H9 (cell line): Measurements from ENCODE around the gene STARD10. TPM values are rescaled to one million over a fixed set of nuclear protein-coding genes. Genes with fewer than 3 reads are reported as not detected.
A peak's percentile ranks its signal among the peaks of the same experiment; 100 is the strongest.

Source experiments
- DNase-seq: peaks from one replicate; pipeline ENCODE4 v3.0.0-alpha.2; 2017
- H2AFZ ChIP-seq: one replicate; pipeline ENCODE4 v1.6.1; 2013; ENCODE audit warnings: mild to moderate bottlenecking, low read length, control low read depth, moderate library complexity
- H2AK5ac ChIP-seq: 2 replicates; pipeline ENCODE4 v1.6.1; 2013; ENCODE audit warnings: low read length, control low read depth, mixed read lengths; ENCODE audit not compliant: insufficient read length
- H2BK120ac ChIP-seq: one replicate; pipeline ENCODE4 v1.6.1; 2013; ENCODE audit warnings: low read depth, mild to moderate bottlenecking, low read length, control low read depth, inconsistent platforms; ENCODE audit not compliant: poor library complexity, severe bottlenecking
- H2BK12ac ChIP-seq: 2 replicates; pipeline ENCODE4 v1.6.1; 2013; ENCODE audit warnings: low read length, control low read depth, mixed read lengths, low read depth; ENCODE audit not compliant: insufficient read length
- H2BK15ac ChIP-seq: 2 replicates; pipeline ENCODE4 v1.6.1; 2013; ENCODE audit warnings: low read depth, low read length, control low read depth
- H2BK20ac ChIP-seq: one replicate; pipeline ENCODE4 v1.6.1; 2013; ENCODE audit warnings: low read depth, mild to moderate bottlenecking, low read length, control low read depth, inconsistent platforms; ENCODE audit not compliant: poor library complexity, severe bottlenecking
- H2BK5ac ChIP-seq: 2 replicates; pipeline ENCODE4 v1.6.1; 2013; ENCODE audit warnings: low read length, control low read depth, mixed read lengths; ENCODE audit not compliant: insufficient read length
- H3K14ac ChIP-seq: 2 replicates; pipeline ENCODE4 v1.6.1; 2013; ENCODE audit warnings: low read length, control low read depth; ENCODE audit not compliant: insufficient read depth
- H3K18ac ChIP-seq: 2 replicates; pipeline ENCODE4 v1.6.1; 2013; ENCODE audit warnings: low read depth, mild to moderate bottlenecking, mixed read lengths, low read length, control low read depth; ENCODE audit not compliant: insufficient read length
- H3K23ac ChIP-seq: 2 replicates; pipeline ENCODE4 v1.6.1; 2013; ENCODE audit warnings: low read length, control low read depth, mixed read lengths, low read depth; ENCODE audit not compliant: insufficient read length
- H3K23me2 ChIP-seq: 2 replicates; pipeline ENCODE4 v1.6.1; 2013; ENCODE audit warnings: low read depth, mild to moderate bottlenecking, mixed read lengths, low read length, control low read depth; ENCODE audit not compliant: insufficient read length, poor library complexity, severe bottlenecking
- H3K27ac ChIP-seq: 2 replicates; pipeline ENCODE4 v1.5.1; 2013; ENCODE audit warnings: low read length, control low read depth, mixed read lengths, low read depth; ENCODE audit not compliant: insufficient read length
- H3K27me3 ChIP-seq: 2 replicates; pipeline ENCODE4 v1.6.1; 2013; ENCODE audit warnings: low read length, control low read depth, inconsistent platforms; ENCODE audit not compliant: insufficient read depth
- H3K4ac ChIP-seq: 2 replicates; pipeline ENCODE4 v1.6.1; 2013; ENCODE audit warnings: low read depth, mild to moderate bottlenecking, control low read depth, inconsistent platforms, low read length, moderate library complexity
- H3K4me1 ChIP-seq: 2 replicates; pipeline ENCODE4 v1.6.1; 2013; ENCODE audit warnings: low read length, control low read depth, inconsistent platforms; ENCODE audit not compliant: insufficient read depth
- H3K4me2 ChIP-seq: 2 replicates; pipeline ENCODE4 v1.6.1; 2013; ENCODE audit warnings: low read length, control low read depth, mixed read lengths; ENCODE audit not compliant: insufficient read length, insufficient read depth
- H3K56ac ChIP-seq: 2 replicates; pipeline ENCODE4 v1.6.1; 2013; ENCODE audit warnings: low read depth, mild to moderate bottlenecking, mixed read lengths, low read length, control low read depth; ENCODE audit not compliant: insufficient read length
- H3K79me1 ChIP-seq: 2 replicates; pipeline ENCODE4 v1.6.1; 2013; ENCODE audit warnings: low read depth, mild to moderate bottlenecking, moderate library complexity, low read length, control low read depth, inconsistent platforms; ENCODE audit not compliant: insufficient read depth, poor library complexity, severe bottlenecking
- H3K79me2 ChIP-seq: 2 replicates; pipeline ENCODE4 v1.6.1; 2013; ENCODE audit warnings: low read length, control low read depth, inconsistent platforms; ENCODE audit not compliant: insufficient read depth
- H3K9ac ChIP-seq: 2 replicates; pipeline ENCODE4 v1.6.1; 2013; ENCODE audit warnings: low read length, control low read depth, mixed read lengths; ENCODE audit not compliant: insufficient read length; ENCODE audit errors: extremely low read depth
- H3K9me3 ChIP-seq: one replicate; pipeline ENCODE4 v1.6.1; 2013; ENCODE audit warnings: low read depth, low read length, inconsistent platforms; ENCODE audit not compliant: control insufficient read depth
- H3T11ph ChIP-seq: one replicate; pipeline ENCODE4 v1.6.1; 2013; ENCODE audit warnings: mild to moderate bottlenecking, low read length, control low read depth, inconsistent platforms
- H4K20me1 ChIP-seq: one replicate; pipeline ENCODE4 v1.6.1; 2013; ENCODE audit not compliant: control insufficient read depth, insufficient read length, insufficient read depth
- H4K5ac ChIP-seq: 2 replicates; pipeline ENCODE4 v1.6.1; 2013; ENCODE audit warnings: low read depth, mild to moderate bottlenecking, mixed read lengths, low read length, control low read depth; ENCODE audit not compliant: insufficient read length
- H4K8ac ChIP-seq: replicated peaks from 2 replicates; pipeline ENCODE4 v1.6.1; 2013; ENCODE audit warnings: low read length, control low read depth, mixed read lengths, low read depth; ENCODE audit not compliant: insufficient read length
- H4K91ac ChIP-seq: 2 replicates; pipeline ENCODE4 v1.6.1; 2013; ENCODE audit warnings: low read depth, mild to moderate bottlenecking, moderate library complexity, mixed read lengths, low read length, control low read depth; ENCODE audit not compliant: insufficient read length
- H3K27ac Mint-ChIP-seq, 3 experiments: 2 replicates in 2 of 3; 3 replicates in 1 of 3; pipeline ENCODE4 v1.8.0; 2020 to 2021; ENCODE audit warnings: mixed read lengths in 3 of 3, mild to moderate bottlenecking in 1 of 3, moderate library complexity in 1 of 3
- H3K27me3 Mint-ChIP-seq: 2 replicates; pipeline ENCODE4 v1.8.0; 2021; ENCODE audit warnings: low read depth, mild to moderate bottlenecking, moderate library complexity, mixed read lengths
- H3K36me3 Mint-ChIP-seq, 3 experiments: 2 replicates in 2 of 3; 3 replicates in 1 of 3; pipeline ENCODE4 v1.8.0; 2020 to 2021; ENCODE audit warnings: low read depth in 3 of 3, mixed read lengths in 3 of 3; ENCODE audit not compliant: insufficient read depth in 1 of 3
- H3K4me1 Mint-ChIP-seq, 2 experiments: 2 replicates each; pipeline ENCODE4 v1.8.0; 2020; ENCODE audit warnings: mixed read lengths in 2 of 2
- H3K4me3 Mint-ChIP-seq, 2 experiments: 2 replicates in 1 of 2; 3 replicates in 1 of 2; pipeline ENCODE4 v1.8.0; 2020 to 2021; ENCODE audit warnings: mild to moderate bottlenecking in 2 of 2, mixed read lengths in 2 of 2, moderate library complexity in 1 of 2
- H3K9me3 Mint-ChIP-seq, 2 experiments: 2 replicates in 1 of 2; 3 replicates in 1 of 2; pipeline ENCODE4 v1.8.0; 2020; ENCODE audit warnings: mild to moderate bottlenecking in 2 of 2, mixed read lengths in 2 of 2, moderate library complexity in 1 of 2
- CTCF ChIP-seq: fragments of 200-600 bp; sonication (generic); conservative IDR thresholded peaks from 3 replicates; pipeline ENCODE4 v1.8.0; 2021; ENCODE audit warnings: antibody characterized with exemption, mild to moderate bottlenecking
- WGBS: extraction: QIAGEN DNeasy Blood & Tissue Kit; methylation state at CpG from one replicate; pipeline ENCODE4 v1.1.7; 2013; ENCODE audit warnings: missing lambda C conversion rate, low lambda C conversion rate, mixed read lengths; ENCODE audit not compliant: insufficient read length; ENCODE audit errors: extremely low coverage; 5-methylcytosine and 5-hydroxymethylcytosine counted together
- total RNA-seq: library from RNA; stranded (reverse); gene quantifications from 2 replicates; pipeline ENCODE4 v1.2.1, GENCODE V29; 2021

STARD10 gene
- total RNA-seq, 1 experiment from 2014 or later, result 24.4 TPM

DNA sequence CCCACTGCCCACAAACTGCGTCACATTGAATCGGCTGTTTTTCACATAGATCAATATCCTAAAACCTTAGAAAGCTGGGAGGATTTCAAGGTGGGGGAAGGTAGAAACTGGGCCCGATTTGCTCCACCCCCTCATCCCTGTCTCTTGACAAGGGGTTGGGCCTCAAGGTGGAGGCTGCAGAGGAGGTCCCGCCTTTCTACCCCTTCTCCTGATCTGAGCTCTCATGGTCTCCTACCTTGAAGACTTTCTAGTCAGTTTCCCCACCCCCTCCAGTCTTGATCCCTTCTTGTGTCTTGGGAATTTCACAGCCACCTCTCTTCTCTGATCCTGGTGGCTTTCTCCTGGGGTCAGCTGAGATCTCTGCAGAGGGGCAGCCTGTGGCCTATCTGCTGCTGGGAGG, 4.5 kb upstream of the STARD10 start:
- H3K27me3 ChIP-seq, result no peaks in the 10 kb centered on the region
- WGBS, result no CpG with 5 or more reads among the region's 4 CpGs
- H4K91ac ChIP-seq, result no peak overlapping the region
- no peak overlapping the region for H3K27ac ChIP-seq
- peaks cover under 1% of the 10 kb centered on the region; the same call in 1 of the 2 replicates for H3K4me1 ChIP-seq
- H3K9me3 ChIP-seq, result no peaks in the 10 kb centered on the region
- no peak overlapping the region for H3K4ac ChIP-seq
- no peak for TF ChIP-seq CTCF
- no peak overlapping the region for H3K18ac ChIP-seq
- no peaks in the 10 kb centered on the region for H3K79me1 ChIP-seq
- no peak overlapping the region for H2BK5ac ChIP-seq
- no peaks in the 10 kb centered on the region for H3K79me2 ChIP-seq
- H3K56ac ChIP-seq, result no peak overlapping the region
- H4K20me1 ChIP-seq, result no peaks in the 10 kb centered on the region
- H2AK5ac ChIP-seq, result no peak overlapping the region
- H3K9ac ChIP-seq, result no peak overlapping the region
- no peak overlapping the region for H4K8ac ChIP-seq
- H3K4me1 Mint-ChIP-seq, result peaks cover 20 to 24% of the 10 kb centered on the region in 2 experiments
- no peak overlapping the region for H3K23ac ChIP-seq
- H3K36me3 Mint-ChIP-seq, result no peaks in the 10 kb centered on the region
- peak overlapping the region; percentile 37 to 90 (median 77); a peak in 4 of 7 replicates for H3K27ac Mint-ChIP-seq
- no peak overlapping the region for H2BK20ac ChIP-seq
- H3K4me3 Mint-ChIP-seq, result peak overlapping the region in 1 of 2 experiments; percentile 18; a peak in 2 of 5 replicates
- H3K27me3 Mint-ChIP-seq, result no peaks in the 10 kb centered on the region
- no peak overlapping the region for H3K14ac ChIP-seq
- no peak overlapping the region for H4K5ac ChIP-seq
- peak; percentile 73 for DNase-seq
- no peak overlapping the region for H3K4me2 ChIP-seq
- H2BK120ac ChIP-seq, result no peak overlapping the region
- no peak overlapping the region for H2BK15ac ChIP-seq
- H2AFZ ChIP-seq, result peak overlapping the region; percentile 17
- no peak overlapping the region for H3T11ph ChIP-seq
- no peaks in the 10 kb centered on the region for H3K23me2 ChIP-seq
- H3K9me3 Mint-ChIP-seq, result no peaks in the 10 kb centered on the region
- H2BK12ac ChIP-seq, result no peak overlapping the region
